Measurements from ENCODE around the gene CETN2. TPM values are rescaled to one million over a fixed set of nuclear protein-coding genes. Genes with fewer than 3 reads are reported as not detected.

Gene CETN2
- total RNA-seq, 1 experiment from 2014 or later, result 24.6 TPM

DNA sequence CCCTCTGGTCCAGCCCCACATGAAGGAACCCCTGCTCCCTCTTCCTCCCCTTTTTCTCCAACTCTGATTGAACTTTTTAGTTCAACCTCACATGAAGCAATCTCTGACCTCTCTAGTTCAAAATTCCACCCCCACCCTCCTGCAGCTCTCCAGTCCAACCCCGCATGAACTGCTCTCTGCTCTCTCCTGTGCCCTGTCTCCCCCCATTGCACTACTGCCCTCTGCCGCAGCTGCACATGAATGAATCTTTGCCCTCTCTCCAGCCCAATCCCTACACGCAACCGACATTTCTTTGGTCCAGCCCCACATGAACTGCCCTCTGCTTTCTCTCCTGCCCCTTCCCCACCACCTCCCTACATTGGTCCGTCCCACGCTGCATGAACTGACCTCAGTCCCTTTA lies 6.9 kb downstream of the CETN2 start:
- no peak overlapping the region for H2BK12ac ChIP-seq (ENCODE audit: insufficient read length, low read depth, low read length)
- H2BK20ac ChIP-seq (ENCODE audit: low read depth, low read length, poor library complexity, severe bottlenecking), result no peak overlapping the region
- no peak overlapping the region for H2AK5ac ChIP-seq (ENCODE audit: insufficient read length, low read length)
- Mint-ChIP-seq H3K4me1 (peaks cover 0 to 3% of the 10 kb centered on the region in 2 experiments; a peak in 1 of 4 replicates), H3K4me3 (no peak overlapping the region), H3K27me3 (ENCODE audit: low read depth) (peaks cover 2% of the 10 kb centered on the region; the same call in 1 of the 2 replicates), H3K27ac (no peak overlapping the region), H3K36me3 (ENCODE audit: insufficient read depth in 1 of 3, low read depth in 3 of 3) (peaks cover 4 to 9% (median 5%) of the 10 kb centered on the region in 3 experiments; a peak in 4 of 7 replicates), H3K9me3 (peaks cover 31 to 55% of the 10 kb centered on the region in 2 experiments)
- H2BK15ac ChIP-seq (ENCODE audit: low read depth, low read length), result no peak overlapping the region
- no peak overlapping the region for H3K4ac ChIP-seq (ENCODE audit: low read depth, low read length)
- peaks cover 3% of the 10 kb centered on the region for H4K20me1 ChIP-seq (ENCODE audit: control insufficient read depth, insufficient read depth, insufficient read length)
- H3K9ac ChIP-seq (ENCODE audit: extremely low read depth, insufficient read length, low read length), result no peak overlapping the region
- H3K56ac ChIP-seq (ENCODE audit: insufficient read length, low read depth, low read length), result no peak overlapping the region
- WGBS (ENCODE audit: extremely low coverage, insufficient read length, low lambda C conversion rate), result no CpG with 5 or more reads among the region's 6 CpGs
- no peaks in the 10 kb centered on the region for H3K79me1 ChIP-seq (ENCODE audit: insufficient read depth, low read depth, low read length, poor library complexity, severe bottlenecking)
- no peak overlapping the region for H3T11ph ChIP-seq (ENCODE audit: low read length)
- peaks cover 57% of the 10 kb centered on the region for H3K9me3 ChIP-seq (ENCODE audit: control insufficient read depth, low read depth, low read length)
- H3K23ac ChIP-seq (ENCODE audit: insufficient read length, low read depth, low read length), result no peak overlapping the region
- no peak overlapping the region for H2AFZ ChIP-seq (ENCODE audit: low read length)
- no peaks in the 10 kb centered on the region for H3K27me3 ChIP-seq (ENCODE audit: insufficient read depth, low read length)
- no peaks in the 10 kb centered on the region for H3K4me1 ChIP-seq (ENCODE audit: insufficient read depth, low read length)
- TF ChIP-seq, protein P1, sequence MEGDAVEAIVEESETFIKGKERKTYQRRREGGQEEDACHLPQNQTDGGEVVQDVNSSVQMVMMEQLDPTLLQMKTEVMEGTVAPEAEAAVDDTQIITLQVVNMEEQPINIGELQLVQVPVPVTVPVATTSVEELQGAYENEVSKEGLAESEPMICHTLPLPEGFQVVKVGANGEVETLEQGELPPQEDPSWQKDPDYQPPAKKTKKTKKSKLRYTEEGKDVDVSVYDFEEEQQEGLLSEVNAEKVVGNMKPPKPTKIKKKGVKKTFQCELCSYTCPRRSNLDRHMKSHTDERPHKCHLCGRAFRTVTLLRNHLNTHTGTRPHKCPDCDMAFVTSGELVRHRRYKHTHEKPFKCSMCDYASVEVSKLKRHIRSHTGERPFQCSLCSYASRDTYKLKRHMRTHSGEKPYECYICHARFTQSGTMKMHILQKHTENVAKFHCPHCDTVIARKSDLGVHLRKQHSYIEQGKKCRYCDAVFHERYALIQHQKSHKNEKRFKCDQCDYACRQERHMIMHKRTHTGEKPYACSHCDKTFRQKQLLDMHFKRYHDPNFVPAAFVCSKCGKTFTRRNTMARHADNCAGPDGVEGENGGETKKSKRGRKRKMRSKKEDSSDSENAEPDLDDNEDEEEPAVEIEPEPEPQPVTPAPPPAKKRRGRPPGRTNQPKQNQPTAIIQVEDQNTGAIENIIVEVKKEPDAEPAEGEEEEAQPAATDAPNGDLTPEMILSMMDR (conservative IDR thresholded peaks at IDR 0.05), result no peak
- no peak overlapping the region for H3K18ac ChIP-seq (ENCODE audit: insufficient read length, low read depth, low read length)
- H2BK5ac ChIP-seq (ENCODE audit: insufficient read length, low read length), result no peak overlapping the region
- no peak for DNase-seq
- H3K23me2 ChIP-seq (ENCODE audit: insufficient read length, low read depth, low read length, poor library complexity, severe bottlenecking), result no peaks in the 10 kb centered on the region
- no peak overlapping the region for H3K4me2 ChIP-seq (ENCODE audit: insufficient read depth, insufficient read length, low read length)
- H4K5ac ChIP-seq (ENCODE audit: insufficient read length, low read depth, low read length), result no peak overlapping the region
- no peak overlapping the region for H4K8ac ChIP-seq (replicated peaks; ENCODE audit: insufficient read length, low read depth, low read length)
- H4K91ac ChIP-seq (ENCODE audit: insufficient read length, low read depth, low read length), result no peak overlapping the region
- no peak overlapping the region for H3K27ac ChIP-seq (ENCODE audit: insufficient read length, low read depth, low read length)
- no peak overlapping the region for H2BK120ac ChIP-seq (ENCODE audit: low read depth, low read length, poor library complexity, severe bottlenecking)
- no peaks in the 10 kb centered on the region for H3K79me2 ChIP-seq (ENCODE audit: insufficient read depth, low read length)
- no peak overlapping the region for H3K14ac ChIP-seq (ENCODE audit: insufficient read depth, low read length)
